ENCODE data around the gene CUL2. TPM values are rescaled to one million over a fixed set of nuclear protein-coding genes. Genes with fewer than 3 reads are reported as not detected.
A peak's percentile ranks its signal among the peaks of the same experiment; 100 is the strongest.

CUL2 gene
- total RNA-seq, 1 experiment from 2014 or later = 68.0 TPM

DNA sequence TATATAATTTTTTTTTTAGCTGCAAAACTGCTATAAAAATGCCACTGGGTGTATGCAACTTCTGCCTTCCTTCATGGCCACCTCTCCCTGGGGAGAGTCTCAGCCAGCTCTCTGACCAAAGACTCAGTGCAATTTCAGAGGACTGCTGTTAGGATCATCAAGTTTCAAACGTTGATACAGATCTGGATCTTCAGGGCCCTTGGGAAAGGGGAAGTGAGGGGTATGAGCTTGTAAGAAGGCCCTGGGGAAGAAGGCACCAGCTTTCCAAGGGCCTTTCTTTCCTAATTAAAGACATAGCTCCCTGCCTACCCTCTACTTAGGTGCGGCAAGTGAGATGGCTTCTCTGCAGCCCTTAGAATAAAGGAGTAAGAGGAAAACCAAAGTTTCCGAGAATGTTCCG, 130.4 kb downstream of the CUL2 start:
- Histone ChIP-seq H3K9me3 (no peaks in the 10 kb centered on the region), H3K27me3 (replicated peaks; ENCODE audit: control insufficient read depth, insufficient read depth, low read length) (no peaks in the 10 kb centered on the region), H3K4me3 (ENCODE audit: low read depth, low read length) (no peak overlapping the region), H3K4me1 (no peaks in the 10 kb centered on the region), H3K36me3 (ENCODE audit: control insufficient read depth, insufficient read depth, low read length) (no peaks in the 10 kb centered on the region)
- DNase-seq = no peak
- no peaks in the 10 kb centered on the region for H3K9me3 Mint-ChIP-seq (ENCODE audit: unreplicated experiment)
- no peaks in the 10 kb centered on the region for H3K27me3 Mint-ChIP-seq (ENCODE audit: insufficient read depth, unreplicated experiment)
- no peak overlapping the region for H3K27ac Mint-ChIP-seq (ENCODE audit: unreplicated experiment)
- H3K4me3 Mint-ChIP-seq (ENCODE audit: unreplicated experiment) = no peak overlapping the region
- H3K36me3 Mint-ChIP-seq (ENCODE audit: insufficient read depth, unreplicated experiment) = no peaks in the 10 kb centered on the region
- intact Hi-C loops (cut with micrococcal nuclease; ENCODE audit: unreplicated experiment) = loop anchor here (1.0 to 5.0 kb wide), 2 partner anchors 236 to 292 kb away; no protein-coding TSS in a partner anchor
- BruUV-seq (replicated peaks) = no TSS peak
- no peaks in the 10 kb centered on the region for H3K4me1 Mint-ChIP-seq (ENCODE audit: low read depth, unreplicated experiment)
- ChIA-PET POLR2A (no interaction called here), CTCF (interaction anchor here (0.7 to 1.5 kb wide), 3 partner anchors 35 to 235 kb away, joined by 3 to 6 read pairs (median 3); no protein-coding TSS in a partner anchor)
- TF ChIP-seq, protein P1, sequence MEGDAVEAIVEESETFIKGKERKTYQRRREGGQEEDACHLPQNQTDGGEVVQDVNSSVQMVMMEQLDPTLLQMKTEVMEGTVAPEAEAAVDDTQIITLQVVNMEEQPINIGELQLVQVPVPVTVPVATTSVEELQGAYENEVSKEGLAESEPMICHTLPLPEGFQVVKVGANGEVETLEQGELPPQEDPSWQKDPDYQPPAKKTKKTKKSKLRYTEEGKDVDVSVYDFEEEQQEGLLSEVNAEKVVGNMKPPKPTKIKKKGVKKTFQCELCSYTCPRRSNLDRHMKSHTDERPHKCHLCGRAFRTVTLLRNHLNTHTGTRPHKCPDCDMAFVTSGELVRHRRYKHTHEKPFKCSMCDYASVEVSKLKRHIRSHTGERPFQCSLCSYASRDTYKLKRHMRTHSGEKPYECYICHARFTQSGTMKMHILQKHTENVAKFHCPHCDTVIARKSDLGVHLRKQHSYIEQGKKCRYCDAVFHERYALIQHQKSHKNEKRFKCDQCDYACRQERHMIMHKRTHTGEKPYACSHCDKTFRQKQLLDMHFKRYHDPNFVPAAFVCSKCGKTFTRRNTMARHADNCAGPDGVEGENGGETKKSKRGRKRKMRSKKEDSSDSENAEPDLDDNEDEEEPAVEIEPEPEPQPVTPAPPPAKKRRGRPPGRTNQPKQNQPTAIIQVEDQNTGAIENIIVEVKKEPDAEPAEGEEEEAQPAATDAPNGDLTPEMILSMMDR (IDR thresholded peaks at IDR 0.05; ENCODE audit: insufficient read depth in 1 of 2, low read depth in 1 of 2, low read length in 1 of 2, severe bottlenecking in 1 of 2, unreplicated experiment in 1 of 2) = no peak

DNA sequence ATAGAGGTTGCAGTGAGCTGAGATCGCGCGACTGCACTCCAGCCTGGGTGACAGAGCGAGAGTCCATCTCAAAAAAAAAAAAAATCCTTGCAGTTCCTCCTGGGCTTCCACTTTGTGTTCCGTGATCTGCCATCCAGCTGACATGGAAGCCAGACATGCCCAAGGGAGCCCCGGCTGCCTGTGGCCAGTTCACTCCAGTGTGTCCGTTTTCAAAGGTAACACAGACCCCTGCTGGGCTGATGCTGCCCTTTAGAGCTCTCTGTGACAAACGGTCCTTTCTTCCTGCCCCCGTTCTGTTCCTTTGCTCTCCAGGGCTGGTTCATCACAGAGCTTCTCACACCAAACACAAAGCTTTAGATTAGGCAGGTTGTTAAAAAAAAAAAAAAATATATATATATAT, 130.8 kb downstream of the CUL2 start:
- Mint-ChIP-seq H3K4me1 (ENCODE audit: low read depth, unreplicated experiment) (peaks cover 3% of the 10 kb centered on the region), H3K9me3 (ENCODE audit: unreplicated experiment) (no peaks in the 10 kb centered on the region), H3K27ac (ENCODE audit: unreplicated experiment) (no peak overlapping the region), H3K27me3 (ENCODE audit: insufficient read depth, unreplicated experiment) (no peaks in the 10 kb centered on the region), H3K4me3 (ENCODE audit: unreplicated experiment) (no peak overlapping the region), H3K36me3 (ENCODE audit: insufficient read depth, unreplicated experiment) (no peaks in the 10 kb centered on the region)
- Histone ChIP-seq H3K27me3 (replicated peaks; ENCODE audit: control insufficient read depth, insufficient read depth, low read length) (no peaks in the 10 kb centered on the region), H3K36me3 (ENCODE audit: control insufficient read depth, insufficient read depth, low read length) (no peaks in the 10 kb centered on the region), H3K4me1 (no peaks in the 10 kb centered on the region), H3K9me3 (no peaks in the 10 kb centered on the region), H3K4me3 (ENCODE audit: low read depth, low read length) (no peak overlapping the region)
- no TSS peak for BruUV-seq (replicated peaks)
- intact Hi-C loops (cut with micrococcal nuclease; ENCODE audit: unreplicated experiment) = loop anchor here (1.0 to 5.0 kb wide), 2 partner anchors 236 to 292 kb away; no protein-coding TSS in a partner anchor
- DNase-seq = peak in 1 of 2 experiments; percentile 43
- ChIA-PET CTCF (interaction anchor here (0.7 to 1.5 kb wide), 4 partner anchors 35 to 236 kb away, joined by 3 to 6 read pairs (median 3); no protein-coding TSS in a partner anchor), POLR2A (no interaction called here)
- TF ChIP-seq, protein P1 (IDR thresholded peaks at IDR 0.05; ENCODE audit: insufficient read depth in 1 of 2, low read depth in 1 of 2, low read length in 1 of 2, severe bottlenecking in 1 of 2, unreplicated experiment in 1 of 2) = peak in 1 of 2 experiments; percentile 45

Small RNA genes within 50 kb of the gene (microRNA-seq; reads per million reads assigned to microRNA genes)
- 1.1 reads per million for gene MIR3611

Other genes starting within 250 kb of the CUL2 start
- 24.7 and 26.1 TPM in 2 replicates for gene CREM, start 36.5 kb upstream of the CUL2 start, total RNA-seq (2022)
- gene CCNY, start 246.2 kb upstream of the CUL2 start, total RNA-seq (2022) = 111 and 122 TPM in 2 replicates

Data from Caco-2 (cell line).